Naive thymus-derived CD4-positive, alpha-beta T cell (primary cell): ENCODE data around the gene ULK4. TPM values are rescaled to one million over a fixed set of nuclear protein-coding genes. Genes with fewer than 3 reads are reported as not detected.

ENCODE experiments used
- ATAC-seq: fragments of 150-1000 bp; cut with Tn5 transposase; 2 replicates; pipeline ENCODE4 v1.10.0; 2021; ENCODE audit warnings: mild to moderate bottlenecking, moderate library complexity
- CTCF ChIA-PET: fragments of 350-600 bp; sonication (Branson Sonifier 250); formaldehyde crosslinking; loops from one replicate; lab custom pipeline; 2021; ENCODE audit warnings: antibody characterized with exemption; lab: Charles Lee
- POLR2A ChIA-PET: fragments of 350-600 bp; sonication (Branson Sonifier 250); formaldehyde crosslinking; loops from one replicate; lab custom pipeline; 2021; ENCODE audit warnings: antibody characterized with exemption, inconsistent platforms; lab: Charles Lee
- DNase-seq, 9 donors: peaks; one replicate each; pipeline versions ENCODE4 v3.0.0 to v3.0.0-alpha.2; 2020 to 2022; ENCODE audit warnings: mixed read lengths in 1 of 9
- H3K27ac ChIP-seq: one replicate; pipeline ENCODE4 v1.7.0; 2013; ENCODE audit warnings: mild to moderate bottlenecking, low read depth, low read length, moderate library complexity
- H3K27me3 ChIP-seq, 2 donors: one replicate each; pipeline ENCODE4 v1.7.0; 2013; ENCODE audit warnings: low read length in 2 of 2, mild to moderate bottlenecking in 2 of 2, moderate library complexity in 2 of 2; ENCODE audit not compliant: control insufficient read depth in 2 of 2, insufficient read depth in 2 of 2
- H3K36me3 ChIP-seq, 3 experiments: 1 replicate in 2 of 3; 2 replicates in 1 of 3; pipeline ENCODE4 v1.7.0; 2013; ENCODE audit warnings: low read length in 3 of 3, mild to moderate bottlenecking in 3 of 3, moderate library complexity in 1 of 3; ENCODE audit not compliant: insufficient read depth in 3 of 3, control insufficient read depth in 2 of 3
- H3K4me1 ChIP-seq, 2 donors: one replicate each; pipeline ENCODE4 v1.7.0; 2013; ENCODE audit warnings: low read length in 2 of 2, mild to moderate bottlenecking in 2 of 2, moderate library complexity in 1 of 2; ENCODE audit not compliant: control insufficient read depth in 2 of 2, insufficient read depth in 2 of 2
- H3K4me3 ChIP-seq: 2 replicates; pipeline ENCODE4 v1.7.0; 2013; ENCODE audit warnings: mild to moderate bottlenecking, low read length
- H3K9me3 ChIP-seq, 3 experiments: 1 replicate in 2 of 3; 2 replicates in 1 of 3; pipeline ENCODE4 v1.7.0; 2013; ENCODE audit warnings: low read length in 3 of 3; ENCODE audit not compliant: control insufficient read depth in 2 of 3
- H3K27ac Mint-ChIP-seq, 9 donors: one replicate each; pipeline ENCODE4 v1.8.0; 2020 to 2022; ENCODE audit warnings: mixed read lengths in 9 of 9, mild to moderate bottlenecking in 8 of 9, moderate library complexity in 5 of 9, inconsistent platforms in 2 of 9
- H3K27me3 Mint-ChIP-seq, 5 donors: one replicate each; pipeline ENCODE4 v1.8.0; 2021 to 2022; ENCODE audit warnings: mixed read lengths in 5 of 5, mild to moderate bottlenecking in 1 of 5
- H3K36me3 Mint-ChIP-seq, 5 donors: one replicate each; pipeline ENCODE4 v1.8.0; 2020 to 2022; ENCODE audit warnings: mixed read lengths in 5 of 5, mild to moderate bottlenecking in 3 of 5, inconsistent platforms in 1 of 5
- H3K4me1 Mint-ChIP-seq, 7 donors: one replicate each; pipeline ENCODE4 v1.8.0; 2020 to 2022; ENCODE audit warnings: mixed read lengths in 7 of 7, mild to moderate bottlenecking in 3 of 7, inconsistent platforms in 1 of 7
- H3K4me3 Mint-ChIP-seq, 10 donors: one replicate each; pipeline ENCODE4 v1.8.0; 2020 to 2022; ENCODE audit warnings: mild to moderate bottlenecking in 10 of 10, mixed read lengths in 10 of 10, moderate library complexity in 6 of 10, inconsistent platforms in 2 of 10
- H3K9me3 Mint-ChIP-seq, 11 donors: one replicate each; pipeline ENCODE4 v1.8.0; 2020 to 2022; ENCODE audit warnings: mixed read lengths in 11 of 11, mild to moderate bottlenecking in 4 of 11, inconsistent platforms in 1 of 11, moderate library complexity in 1 of 11
- intact Hi-C, 2 donors: fragments of 100-400 bp; cut with micrococcal nuclease; formaldehyde crosslinking; loops; one replicate each; pipeline ENCODE4 v1.15.1; 2023
- polyA plus RNA-seq, 2 donors: library from polyadenylated mRNA; unstranded; fragments of 300-500 nt; fragmentation: Illumina TruSeq; gene quantifications; one replicate each; pipeline ENCODE4 v1.2.3, GENCODE V29; 2021
- total RNA-seq, 6 experiments: library from RNA in 5 of 6; stranded (reverse) in 5 of 6; gene quantifications; 1 replicate in 5 of 6; 2 replicates in 1 of 6; pipeline ENCODE4 v1.2.3 and lab custom pipeline; 2021 to 2026

The ULK4 gene
- total and polyA plus RNA-seq, 7 experiments from 2014 or later, result 6.6 to 22.3 (median 18.9) TPM

GRCh38 chr3:41598402-41599126 is 363.3 kb downstream of the ULK4 start:
- ChIA-PET POLR2A (no interaction called here), CTCF (no interaction called here)
- Mint-ChIP-seq H3K36me3 (peaks cover 0 to 18% (median 5%) of the 10 kb centered on the region in 5 donors), H3K4me3 (no peak overlapping the region), H3K4me1 (peaks cover 0 to 4% (median 0%) of the 10 kb centered on the region in 7 donors), H3K27ac (no peak overlapping the region), H3K27me3 (peaks cover 0 to 2% (median 0%) of the 10 kb centered on the region in 5 donors), H3K9me3 (no peaks in the 10 kb centered on the region)
- Histone ChIP-seq H3K27ac (no peak overlapping the region), H3K4me1 (no peaks in the 10 kb centered on the region), H3K27me3 (no peaks in the 10 kb centered on the region), H3K36me3 (no peaks in the 10 kb centered on the region), H3K9me3 (no peaks in the 10 kb centered on the region), H3K4me3 (no peak overlapping the region)
- intact Hi-C loops, result no loop called here
- ATAC-seq (no peak), DNase-seq (no peak)

- Mint-ChIP-seq H3K4me1 (peaks cover 0 to 6% (median 0%) of the 10 kb centered on the region in 7 donors), H3K36me3 (peaks cover 0 to 18% (median 5%) of the 10 kb centered on the region in 5 donors), H3K27ac (no peak overlapping the region), H3K9me3 (no peaks in the 10 kb centered on the region), H3K27me3 (no peaks in the 10 kb centered on the region), H3K4me3 (no peak overlapping the region)
- CTCF ChIA-PET, result no interaction called here
- Histone ChIP-seq H3K36me3 (no peaks in the 10 kb centered on the region), H3K4me1 (no peaks in the 10 kb centered on the region), H3K4me3 (no peak overlapping the region), H3K27me3 (no peaks in the 10 kb centered on the region), H3K9me3 (no peaks in the 10 kb centered on the region), H3K27ac (no peak overlapping the region)
- ATAC-seq (no peak), DNase-seq (no peak)
- POLR2A ChIA-PET, result interaction anchor here (0.7 kb wide), 1 partner anchor 56 kb away, joined by 3 read pairs; no protein-coding TSS in a partner anchor
- intact Hi-C loops, result no loop called here
Observed at GRCh38 chr3:41593774-41594173, 368.1 kb downstream of the ULK4 start.

- CTCF ChIA-PET, result interaction anchor here (0.6 kb wide), 1 partner anchor 99 kb away, joined by 5 read pairs; no protein-coding TSS in a partner anchor
- no peaks in the 10 kb centered on the region for H3K27me3 ChIP-seq
Observed at GRCh38 chr3:41592753-41593510, 369.0 kb downstream of the ULK4 start.

GRCh38 chr3:41583014-41583413 is 378.9 kb downstream of the ULK4 start:
- H3K27me3 ChIP-seq, result no peaks in the 10 kb centered on the region
- POLR2A ChIA-PET, result no interaction called here
- intact Hi-C loops, result loop anchor here in 1 of 2 donors (5.0 kb wide), 1 partner anchor 411 kb away; no protein-coding TSS in a partner anchor
- Mint-ChIP-seq H3K27me3 (no peaks in the 10 kb centered on the region), H3K9me3 (peaks cover 0 to 7% (median 0%) of the 10 kb centered on the region in 11 donors), H3K36me3 (peaks cover 0 to 31% (median 18%) of the 10 kb centered on the region in 5 donors), H3K27ac (no peak overlapping the region), H3K4me3 (no peak overlapping the region), H3K4me1 (peaks cover 0 to 5% (median 0%) of the 10 kb centered on the region in 7 donors)
- H3K27ac ChIP-seq, result no peak overlapping the region
- no peaks in the 10 kb centered on the region for H3K9me3 ChIP-seq
- no peak for ATAC-seq
- CTCF ChIA-PET, result no interaction called here
- H3K4me3 ChIP-seq, result no peak overlapping the region
- H3K4me1 ChIP-seq, result no peaks in the 10 kb centered on the region
- DNase-seq, result no peak
- no peaks in the 10 kb centered on the region for H3K36me3 ChIP-seq

More at GRCh38 chr3:41592753-41593510, 369.0 kb downstream of the ULK4 start:
- Mint-ChIP-seq H3K9me3 (no peaks in the 10 kb centered on the region), H3K27me3 (no peaks in the 10 kb centered on the region), H3K27ac (no peak overlapping the region), H3K4me3 (peak overlapping the region in 1 of 10 donors; percentile 33), H3K4me1 (peaks cover 0 to 6% (median 0%) of the 10 kb centered on the region in 7 donors), H3K36me3 (peaks cover 0 to 18% (median 5%) of the 10 kb centered on the region in 5 donors)
- H3K4me1 ChIP-seq, result no peaks in the 10 kb centered on the region
- DNase-seq (no peak), ATAC-seq (no peak)
- H3K9me3 ChIP-seq, result no peaks in the 10 kb centered on the region
- POLR2A ChIA-PET, result interaction anchor here (0.7 kb wide), 1 partner anchor 57 kb away, joined by 3 read pairs; no protein-coding TSS in a partner anchor
- no peak overlapping the region for H3K4me3 ChIP-seq
- H3K36me3 ChIP-seq, result no peaks in the 10 kb centered on the region
- H3K27ac ChIP-seq, result no peak overlapping the region
- intact Hi-C loops, result no loop called here

GRCh38 chr3:41581700-41582099 is 380.2 kb downstream of the ULK4 start:
- CTCF ChIA-PET, result no interaction called here
- peaks cover 0 to 3% (median 0%) of the 10 kb centered on the region in 7 donors for H3K4me1 Mint-ChIP-seq

GRCh38 chr3:41580274-41580959 is 381.5 kb downstream of the ULK4 start:
- H3K9me3 Mint-ChIP-seq, result peaks cover 0 to 6% (median 0%) of the 10 kb centered on the region in 11 donors
- H3K4me1 Mint-ChIP-seq, result no peaks in the 10 kb centered on the region
- H3K36me3 ChIP-seq, result no peaks in the 10 kb centered on the region
- no peak overlapping the region for H3K4me3 Mint-ChIP-seq
- ATAC-seq, result no peak
- H3K27ac ChIP-seq, result no peak overlapping the region
- no peaks in the 10 kb centered on the region for H3K27me3 ChIP-seq
- intact Hi-C loops, result loop anchor here in 1 of 2 donors (5.0 kb wide), 1 partner anchor 408 kb away; no protein-coding TSS in a partner anchor
- H3K4me3 ChIP-seq, result no peak overlapping the region
- no peak overlapping the region for H3K27ac Mint-ChIP-seq
- no peaks in the 10 kb centered on the region for H3K9me3 ChIP-seq
- H3K4me1 ChIP-seq, result no peaks in the 10 kb centered on the region
- H3K27me3 Mint-ChIP-seq, result no peaks in the 10 kb centered on the region
- ChIA-PET CTCF (no interaction called here), POLR2A (no interaction called here)
- DNase-seq, result no peak
- H3K36me3 Mint-ChIP-seq, result peaks cover 0 to 27% (median 18%) of the 10 kb centered on the region in 5 donors

More at GRCh38 chr3:41581700-41582099, 380.2 kb downstream of the ULK4 start:
- H3K4me1 ChIP-seq, result no peaks in the 10 kb centered on the region
- Mint-ChIP-seq H3K27me3 (no peaks in the 10 kb centered on the region), H3K9me3 (peaks cover 0 to 7% (median 0%) of the 10 kb centered on the region in 11 donors), H3K27ac (peak overlapping the region in 1 of 9 donors; percentile 84), H3K4me3 (no peak overlapping the region), H3K36me3 (peaks cover 0 to 31% (median 18%) of the 10 kb centered on the region in 5 donors)
- H3K36me3 ChIP-seq, result no peaks in the 10 kb centered on the region
- no peak overlapping the region for H3K4me3 ChIP-seq
- no peak overlapping the region for H3K27ac ChIP-seq
- no peaks in the 10 kb centered on the region for H3K9me3 ChIP-seq
- no peaks in the 10 kb centered on the region for H3K27me3 ChIP-seq
- intact Hi-C loops, result loop anchor here in 1 of 2 donors (5.0 kb wide), 1 partner anchor 409 kb away; no protein-coding TSS in a partner anchor
- POLR2A ChIA-PET, result no interaction called here
- no peak for ATAC-seq
- no peak for DNase-seq
